Activated CD4-positive, alpha-beta T cell treated with anti-CD3 and anti-CD28 coated beads for 1 hour (primary cell): ENCODE data around the gene PHC2.
"Not testable (repeated sequence)": the region's sequence is repeated elsewhere in the genome, so short reads cannot be mapped to it uniquely, and the experiment has no call there.

Source experiments
- DNase-seq: peaks from one replicate; pipeline ENCODE4 v3.0.0-alpha.2; 2020

PHC2 gene

GRCh38 chr1:33328817-33329216 lies 102.1 kb downstream of the PHC2 start:
- DNase-seq = no peak

GRCh38 chr1:33327587-33328325 lies 103.1 kb downstream of the PHC2 start:
- no peak for DNase-seq

GRCh38 chr1:33326785-33327184 lies 104.1 kb downstream of the PHC2 start:
- DNase-seq = no peak

- DNase-seq = no peak
Observed at GRCh38 chr1:33324677-33325575, 106.0 kb downstream of the PHC2 start.

- no peak for DNase-seq
Observed at GRCh38 chr1:33323663-33324477, 107.0 kb downstream of the PHC2 start.

- DNase-seq = no peak
Observed at GRCh38 chr1:33322870-33323585, 107.9 kb downstream of the PHC2 start.

GRCh38 chr1:33322109-33322508 lies 108.8 kb downstream of the PHC2 start:
- DNase-seq = no peak

- DNase-seq = no peak
Observed at GRCh38 chr1:33321178-33321577, 109.7 kb downstream of the PHC2 start.

GRCh38 chr1:33320619-33321165 lies 110.2 kb downstream of the PHC2 start, which contains the start of gene A3GALT2:
TSS of gene A3GALT2 (minus strand) at chr1:33321098. CDS start at chr1:33321098, 0 bp downstream.
- DNase-seq = no peak

GRCh38 chr1:33319949-33320618 lies 110.8 kb downstream of the PHC2 start:
- DNase-seq = no peak

- DNase-seq = no peak
Observed at GRCh38 chr1:33319186-33319948, 111.5 kb downstream of the PHC2 start.

GRCh38 chr1:33317946-33318345 lies 112.9 kb downstream of the PHC2 start:
- DNase-seq = no peak

GRCh38 chr1:33317354-33317753 lies 113.5 kb downstream of the PHC2 start:
- DNase-seq = no peak

GRCh38 chr1:33316601-33317000 lies 114.3 kb downstream of the PHC2 start:
- no peak for DNase-seq

- no peak for DNase-seq
Observed at GRCh38 chr1:33314416-33314815, 116.5 kb downstream of the PHC2 start.

- no peak for DNase-seq
Observed at GRCh38 chr1:33312413-33312749, 118.5 kb downstream of the PHC2 start.

GRCh38 chr1:33311706-33312412 lies 119.0 kb downstream of the PHC2 start:
- DNase-seq = no peak

GRCh38 chr1:33310702-33311101 lies 120.2 kb downstream of the PHC2 start:
- no peak for DNase-seq

GRCh38 chr1:33309351-33309750 lies 121.5 kb downstream of the PHC2 start:
- DNase-seq = not testable (repeated sequence)

- no peak for DNase-seq
Observed at GRCh38 chr1:33307494-33307864, 123.4 kb downstream of the PHC2 start.
